Right ventricle myocardium inferior (tissue), 1 donor: ENCODE measurements around the gene BPIFB6. TPM values are rescaled to one million over a fixed set of nuclear protein-coding genes. Genes with fewer than 3 reads are reported as not detected.

Experiments used
- ATAC-seq: fragments of 200-7000 bp; cut with Tn5 transposase; one replicate; pipeline ENCODE4 v1.9.1; 2020; ENCODE audit warnings: mild to moderate bottlenecking, moderate library complexity
- DNase-seq: peaks from one replicate; pipeline ENCODE4 v3.0.0; 2021; ENCODE audit errors: missing footprints
- intact Hi-C: fragments of 100-400 bp; cut with DNase I; formaldehyde crosslinking; loops from one replicate; pipeline ENCODE4 v1.11.0; 2022
- total RNA-seq: library from RNA; stranded (reverse); fragmentation: NEBNext Ultra II Directional; extraction: Animal tissue kit (Norgen Biotek cat#: 25700); gene quantifications from one replicate; pipeline ENCODE4 v1.2.1, GENCODE V29; 2021
- donor health status: DM: no; HTN: yes; CAD: no; lungs with severe emphysema.

The BPIFB6 gene
- total RNA-seq, 1 donor from 2014 or later: not detected

DNA sequence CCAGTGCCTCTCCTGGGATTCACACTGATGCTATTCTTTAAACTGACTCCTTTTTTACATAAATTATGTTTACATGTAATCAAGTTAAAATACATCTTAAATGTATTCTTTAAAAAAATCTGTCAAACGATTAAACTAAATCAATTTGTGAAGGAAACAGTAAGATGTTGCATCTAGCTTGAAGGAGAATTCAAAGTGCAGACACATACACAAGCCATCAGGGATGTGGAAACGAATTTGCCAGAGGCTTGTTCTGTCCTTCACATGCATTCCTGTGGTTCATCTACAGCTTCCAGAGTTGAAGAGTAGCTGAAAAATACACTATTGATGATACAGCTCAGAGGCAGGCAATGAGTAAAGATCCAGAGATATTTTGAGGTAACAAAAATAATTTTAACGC lies 15.0 kb downstream of the BPIFB6 start:
- intact Hi-C loops: no loop called here
- DNase-seq: no peak
- no peak for ATAC-seq

DNA sequence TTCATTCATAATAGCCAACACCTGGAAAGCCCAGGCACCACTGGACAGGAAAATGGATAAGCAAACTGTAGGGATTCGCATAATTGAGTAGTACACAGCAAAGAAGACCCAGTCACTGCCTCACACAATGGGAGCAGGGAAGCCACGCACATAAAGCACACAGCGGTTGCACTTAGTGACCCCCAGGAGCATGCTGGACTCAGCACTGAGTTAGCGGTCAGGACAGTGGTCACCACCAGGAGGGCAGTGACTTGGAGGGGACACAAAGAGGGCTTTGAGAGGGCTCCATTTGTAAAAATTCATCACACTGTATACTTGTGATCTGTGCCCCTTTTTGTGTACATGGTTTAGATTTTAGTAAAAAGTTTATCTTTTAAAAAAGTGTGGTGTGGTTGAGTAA lies 19.9 kb downstream of the BPIFB6 start:
- intact Hi-C loops: no loop called here
- ATAC-seq (no peak), DNase-seq (no peak)

- DNase-seq (no peak), ATAC-seq (no peak)
- intact Hi-C loops: no loop called here
Measured at GRCh38 chr20:33053291-33054106, 22.1 kb downstream of the BPIFB6 start, which contains the start of gene BPIFB3. BPIFB3 (plus strand) TSS chr20:33053903; CDS start chr20:33055436, 1,533 bp downstream.

DNA sequence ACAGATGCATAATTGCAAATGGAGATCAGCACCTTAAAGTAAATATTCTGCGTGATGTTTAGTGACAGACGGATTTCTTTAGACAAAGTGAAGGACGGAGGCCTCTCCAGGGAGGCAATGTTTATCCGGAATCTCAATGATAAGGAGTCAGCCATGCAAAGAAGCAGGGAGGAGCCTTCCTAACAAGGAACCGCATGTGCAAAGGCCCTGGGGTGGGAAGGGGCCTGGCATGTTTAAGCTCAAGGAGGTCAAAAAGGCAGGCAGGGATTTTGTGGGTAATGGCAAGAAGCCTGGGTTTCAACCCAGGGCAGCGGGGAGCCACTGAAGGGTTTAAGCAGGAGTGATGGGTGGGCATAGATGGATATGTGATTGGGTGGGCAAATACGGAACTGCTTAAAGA lies 22.9 kb downstream of the BPIFB6 start:
- intact Hi-C loops: no loop called here

DNA sequence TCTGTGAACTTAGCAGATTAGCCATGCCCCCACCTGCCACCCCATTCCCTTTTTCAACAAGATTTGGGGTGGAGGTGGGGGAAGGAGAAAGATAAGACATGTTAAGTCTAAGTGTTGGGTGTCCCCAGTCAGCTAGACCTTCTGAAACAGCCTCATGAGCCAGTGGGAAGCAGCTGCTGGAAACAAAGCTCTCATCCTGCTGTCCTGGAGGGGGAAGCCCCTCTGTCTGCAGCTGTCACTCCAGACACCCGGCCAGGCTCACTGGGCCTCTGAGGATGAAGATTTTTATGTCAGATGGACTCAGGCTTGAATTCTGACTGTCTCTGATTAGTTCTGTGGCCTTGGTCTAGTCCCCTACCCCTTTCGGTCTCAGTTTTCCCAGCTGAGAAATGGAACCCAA lies 23.3 kb downstream of the BPIFB6 start:
- intact Hi-C loops: no loop called here
- no peak for ATAC-seq
- no peak for DNase-seq

More for the DNA sequence above, 22.9 kb downstream of the BPIFB6 start:
- DNase-seq (no peak), ATAC-seq (no peak)

GRCh38 chr20:33059136-33059535 lies 27.7 kb downstream of the BPIFB6 start:
- ATAC-seq (no peak), DNase-seq (no peak)
- intact Hi-C loops: no loop called here

DNA sequence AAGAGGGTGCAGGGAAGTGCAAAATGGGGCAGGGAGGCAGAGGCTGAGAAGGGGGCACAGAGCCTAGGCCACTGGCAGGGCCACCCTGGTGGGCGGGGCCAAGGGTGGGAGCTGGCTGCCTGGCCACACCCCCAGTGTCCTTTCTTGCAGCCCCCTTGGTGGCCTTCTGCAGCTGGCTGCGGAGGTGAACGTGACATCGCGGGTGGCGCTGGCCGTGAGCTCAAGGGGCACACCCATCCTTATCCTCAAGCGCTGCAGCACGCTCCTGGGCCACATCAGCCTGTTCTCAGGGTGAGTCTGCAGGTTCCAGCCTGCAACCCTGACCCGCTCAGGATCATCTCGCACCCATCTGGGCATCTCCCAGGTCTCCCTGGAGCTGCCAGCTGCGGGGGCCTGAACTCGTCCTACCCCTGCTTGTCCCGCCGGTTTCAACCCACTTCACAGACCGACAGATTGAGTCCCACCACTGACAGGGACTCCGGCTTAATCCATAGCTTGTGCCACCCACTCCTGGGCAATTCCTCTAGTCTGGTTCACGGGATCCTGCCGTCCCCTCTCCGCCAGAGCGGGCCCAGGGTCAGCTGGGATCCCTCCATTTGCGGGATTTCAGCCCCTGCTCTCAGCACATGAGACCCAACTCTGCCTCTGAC lies 28.4 kb downstream of the BPIFB6 start:
- DNase-seq: no peak
- intact Hi-C loops: no loop called here
- no peak for ATAC-seq

DNA sequence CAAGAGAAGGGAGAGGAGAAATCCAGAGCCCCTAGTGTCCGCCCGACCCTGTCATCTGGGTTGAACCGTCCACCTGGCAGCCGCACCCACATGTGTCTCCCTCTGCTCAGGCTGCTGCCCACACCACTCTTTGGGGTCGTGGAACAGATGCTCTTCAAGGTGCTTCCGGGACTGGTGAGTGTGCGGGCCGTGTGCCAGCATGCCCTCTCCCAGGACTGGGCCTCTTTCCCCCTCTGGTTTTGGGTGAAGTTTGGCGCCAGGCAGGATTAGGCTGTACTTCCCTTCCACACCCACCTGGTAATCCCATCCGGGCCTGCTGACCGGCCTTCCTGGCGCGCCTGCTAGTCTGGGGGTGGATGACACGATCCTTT lies 30.2 kb downstream of the BPIFB6 start:
- no peak for DNase-seq
- intact Hi-C loops: no loop called here
- no peak for ATAC-seq

GRCh38 chr20:33062105-33062824 lies 30.8 kb downstream of the BPIFB6 start:
- intact Hi-C loops: no loop called here
- DNase-seq (no peak), ATAC-seq (no peak)

GRCh38 chr20:33062825-33063149 lies 31.3 kb downstream of the BPIFB6 start:
- DNase-seq: no peak
- intact Hi-C loops: no loop called here
- ATAC-seq: no peak

- no peak for ATAC-seq
- intact Hi-C loops: no loop called here
Measured at GRCh38 chr20:33063271-33063670, 31.8 kb downstream of the BPIFB6 start.

DNA sequence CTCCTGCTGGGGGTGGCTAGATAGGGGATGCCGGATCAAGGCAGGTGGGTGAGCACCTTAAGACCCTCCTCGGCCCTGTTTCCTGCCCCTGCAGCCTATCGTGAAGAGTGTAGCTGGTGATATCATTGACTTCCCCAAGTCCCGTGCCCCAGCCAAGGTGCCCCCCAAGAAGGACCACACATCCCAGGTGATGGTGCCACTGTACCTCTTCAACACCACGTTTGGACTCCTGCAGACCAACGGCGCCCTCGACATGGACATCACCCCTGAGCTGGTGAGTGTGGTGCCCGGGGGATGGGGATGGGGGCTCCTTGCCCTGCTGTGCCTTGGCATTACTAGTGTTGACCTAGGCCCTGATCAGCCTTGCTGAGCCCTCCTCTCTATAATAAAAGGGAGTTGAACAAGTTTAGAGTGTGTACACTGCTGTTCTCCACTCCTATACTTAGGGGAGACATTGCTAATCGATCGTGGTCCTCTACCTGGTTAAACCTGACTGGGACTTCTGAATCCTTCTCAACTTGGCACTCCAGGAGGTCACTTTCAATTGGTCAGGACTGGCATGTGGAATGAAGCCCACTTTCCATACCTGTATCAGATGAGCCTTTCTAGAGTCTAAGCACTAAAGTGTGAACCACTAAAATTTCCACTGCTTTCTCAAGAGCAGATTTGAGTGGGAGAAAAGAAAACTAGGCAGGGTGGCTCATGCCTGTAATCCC lies 33.3 kb downstream of the BPIFB6 start:
- intact Hi-C loops: no loop called here
- ATAC-seq: no peak
- no peak for DNase-seq

More at GRCh38 chr20:33063271-33063670, 31.8 kb downstream of the BPIFB6 start:
- no peak for DNase-seq

GRCh38 chr20:33065785-33066184 lies 34.3 kb downstream of the BPIFB6 start:
- intact Hi-C loops: no loop called here
- no peak for ATAC-seq

GRCh38 chr20:33067806-33068205 lies 36.4 kb downstream of the BPIFB6 start:
- intact Hi-C loops: no loop called here
- ATAC-seq (no peak), DNase-seq (no peak)

More at GRCh38 chr20:33065785-33066184, 34.3 kb downstream of the BPIFB6 start:
- DNase-seq: no peak

DNA sequence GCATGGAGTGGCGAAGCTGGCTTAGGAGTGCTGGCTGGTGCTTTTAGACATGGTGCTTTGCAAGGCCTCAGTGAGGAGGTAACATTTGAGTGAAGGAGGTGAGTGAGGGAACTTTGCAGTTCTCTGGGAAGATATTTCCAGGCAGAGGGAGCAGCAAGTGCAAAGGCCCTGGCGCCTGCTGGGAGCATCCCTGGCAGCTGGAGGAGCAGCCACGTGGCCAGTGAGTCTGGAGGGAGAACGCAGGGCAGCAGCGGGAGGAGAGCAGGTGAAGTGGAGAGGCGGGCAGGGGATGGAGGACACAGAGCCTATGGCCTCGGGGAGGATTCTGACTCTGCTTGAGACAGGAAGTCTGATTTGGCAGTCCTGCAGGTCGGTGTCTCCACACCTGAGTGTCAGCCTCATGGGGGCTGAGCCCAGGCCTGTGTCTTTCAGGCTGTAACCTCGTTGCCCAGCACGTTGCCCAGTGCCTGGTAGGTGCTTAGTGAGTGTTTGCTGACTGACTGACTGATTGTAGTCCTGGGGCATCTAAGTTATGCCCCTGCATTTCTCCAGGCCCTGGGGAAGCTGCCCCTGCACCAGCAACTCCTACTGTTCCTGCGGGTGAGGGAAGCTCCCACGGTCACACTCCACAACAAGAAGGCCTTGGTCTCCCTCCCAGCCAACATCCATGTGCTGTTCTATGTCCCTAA lies 36.9 kb downstream of the BPIFB6 start:
- DNase-seq: no peak
- no peak for ATAC-seq
- intact Hi-C loops: no loop called here

DNA sequence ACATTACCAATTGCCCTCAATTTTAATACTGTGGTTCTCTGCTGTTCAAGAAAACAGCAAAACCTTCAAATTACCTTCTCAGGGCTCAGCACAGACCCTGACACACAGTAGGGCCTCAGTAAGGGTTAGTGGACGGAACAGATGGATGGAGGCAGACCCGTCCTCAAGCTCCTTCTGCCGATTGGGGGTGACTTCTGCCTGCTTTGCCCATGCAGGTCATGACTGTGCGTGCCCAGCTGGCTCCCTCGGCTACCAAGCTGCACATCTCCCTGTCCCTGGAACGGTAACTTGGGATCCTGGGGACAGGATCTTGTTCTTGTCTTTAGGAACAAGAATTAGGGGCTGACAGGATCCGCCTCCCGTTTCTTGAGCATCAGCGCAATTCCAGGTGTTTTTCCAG lies 38.2 kb downstream of the BPIFB6 start:
- intact Hi-C loops: no loop called here
- DNase-seq: no peak
- no peak for ATAC-seq

GRCh38 chr20:33070111-33071053 lies 38.9 kb downstream of the BPIFB6 start:
- ATAC-seq (no peak), DNase-seq (no peak)
- intact Hi-C loops: no loop called here

DNA sequence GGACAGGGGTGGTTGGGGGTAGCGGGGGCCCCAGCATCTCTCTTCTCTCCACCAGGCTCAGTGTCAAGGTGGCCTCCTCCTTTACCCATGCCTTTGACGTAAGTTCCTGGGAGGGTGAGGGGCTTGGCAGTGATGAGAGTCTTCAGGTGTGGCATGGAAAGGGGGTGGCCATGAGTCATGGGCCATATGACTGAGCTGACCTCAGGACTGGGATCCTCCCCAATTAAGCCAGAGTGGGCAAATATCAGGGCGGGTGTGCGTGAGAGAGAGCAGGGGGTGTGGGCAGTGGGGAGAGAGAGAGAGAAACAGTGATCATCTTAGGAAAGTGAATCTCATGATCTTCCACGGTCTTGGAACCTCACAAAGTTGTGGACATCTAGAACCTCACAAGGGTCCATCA lies 39.8 kb downstream of the BPIFB6 start:
- no peak for ATAC-seq

More for the DNA sequence above, 39.8 kb downstream of the BPIFB6 start:
- DNase-seq: no peak
- intact Hi-C loops: no loop called here
